ENCODE measurements around the gene SLC52A3.

- TF ChIP-seq POLR2A (IDR thresholded peaks at IDR 0.05; ENCODE audit: low read depth, low read length) = no peak
- no peak for TF ChIP-seq TAF1 (IDR thresholded peaks at IDR 0.05; ENCODE audit: low read depth, low read length)
- no peak for TF ChIP-seq POLR2AphosphoS5 (IDR thresholded peaks at IDR 0.05; ENCODE audit: low read depth, low read length)
- TF ChIP-seq SPI1 (IDR thresholded peaks at IDR 0.05; ENCODE audit: low read depth, low read length) = no peak
Measured at GRCh38 chr20:723756-724155, 44.5 kb downstream of the SLC52A3 start.

Data from GM12891 (cell line).